Gastroesophageal sphincter (tissue), 3 donors: ENCODE results near the gene PCK1.

Source experiments
- CTCF ChIP-seq, 4 experiments: fragments of 200-600 bp in 2 of 4; fragments of 450-650 bp in 2 of 4; sonication (generic) in 1 of 4; IDR thresholded peaks; one replicate each; pipeline ENCODE4 v1.5.1; 2017 to 2019; ENCODE audit warnings: antibody characterized with exemption in 4 of 4, mild to moderate bottlenecking in 2 of 4, moderate library complexity in 2 of 4
- EP300 ChIP-seq: sonication (generic); formaldehyde crosslinking; IDR thresholded peaks from one replicate; pipeline ENCODE4 v1.6.1; 2017; ENCODE audit warnings: antibody characterized with exemption, mild to moderate bottlenecking
- POLR2AphosphoS5 ChIP-seq: sonication (generic); formaldehyde crosslinking; IDR thresholded peaks from one replicate; pipeline ENCODE4 v1.6.1; 2017; ENCODE audit warnings: antibody characterized with exemption

GRCh38 chr20:57557926-57558613 lies 2.8 kb upstream of the PCK1 start:
- TF ChIP-seq CTCF (IDR thresholded peaks at IDR 0.05) (no peak), POLR2AphosphoS5 (no peak), EP300 (no peak)
